NCI-H524 (cell line): ENCODE results near the gene GALNT2.
A peak's percentile ranks its signal among the peaks of the same experiment; 100 is the strongest.

Experiments
- DNase-seq, 2 experiments: peaks; one replicate each; lab custom pipeline; 2025; lab: John Stamatoyannopoulos, UW

The GALNT2 gene

GRCh38 chr1:230066466-230067404 lies at the start of gene GALNT2:
TSS of gene GALNT2 (plus strand) at chr1:230067238. CDS start at chr1:230067281, 43 bp downstream.
- peak; percentile 82 to 86 for DNase-seq

GRCh38 chr1:230020451-230020850 lies 46.6 kb upstream of the GALNT2 start:
- no peak for DNase-seq

GRCh38 chr1:230022666-230023380 lies 44.2 kb upstream of the GALNT2 start:
- no peak for DNase-seq

GRCh38 chr1:230025686-230026085 lies 41.4 kb upstream of the GALNT2 start:
- no peak for DNase-seq

- DNase-seq: no peak
These were observed 40.9 kb upstream of the GALNT2 start for GRCh38 chr1:230026139-230026538.

GRCh38 chr1:230026572-230026971 lies 40.5 kb upstream of the GALNT2 start:
- no peak for DNase-seq

- DNase-seq: no peak
These were observed 38.3 kb upstream of the GALNT2 start for GRCh38 chr1:230028602-230029223.

- DNase-seq: peak in 1 of 2 experiments; percentile 13
These were observed 37.6 kb upstream of the GALNT2 start for GRCh38 chr1:230029244-230029941.

- no peak for DNase-seq
These were observed 36.8 kb upstream of the GALNT2 start for GRCh38 chr1:230030122-230030821.

- DNase-seq: no peak
These were observed 35.9 kb upstream of the GALNT2 start for GRCh38 chr1:230031131-230031530.

GRCh38 chr1:230032516-230033281 lies 34.3 kb upstream of the GALNT2 start:
- DNase-seq: no peak

GRCh38 chr1:230037261-230037660 lies 29.8 kb upstream of the GALNT2 start:
- no peak for DNase-seq

GRCh38 chr1:230040440-230040839 lies 26.6 kb upstream of the GALNT2 start:
- DNase-seq: no peak

GRCh38 chr1:230043081-230043480 lies 24.0 kb upstream of the GALNT2 start:
- no peak for DNase-seq

GRCh38 chr1:230044729-230045128 lies 22.3 kb upstream of the GALNT2 start:
- DNase-seq: no peak

- peak in 1 of 2 experiments; percentile 21 for DNase-seq
These were observed 19.7 kb upstream of the GALNT2 start for GRCh38 chr1:230047114-230047865.

GRCh38 chr1:230048322-230048721 lies 18.7 kb upstream of the GALNT2 start:
- DNase-seq: no peak

- DNase-seq: no peak
These were observed 18.1 kb upstream of the GALNT2 start for GRCh38 chr1:230048922-230049321.

- no peak for DNase-seq
These were observed 17.3 kb upstream of the GALNT2 start for GRCh38 chr1:230049731-230050130.
